NCI-H748 (cell line): ENCODE data around the gene PLD4.
A peak's percentile ranks its signal among the peaks of the same experiment; 100 is the strongest.
"Not testable (repeated sequence)": the region's sequence is repeated elsewhere in the genome, so short reads cannot be mapped to it uniquely, and the experiment has no call there.

Source experiments
- DNase-seq: peaks from one replicate; lab custom pipeline; 2025; ENCODE audit not compliant: unreplicated experiment; lab: John Stamatoyannopoulos, UW

Gene PLD4

GRCh38 chr14:104885973-104886689 is 38.5 kb upstream of the PLD4 start:
- DNase-seq = no peak

GRCh38 chr14:104886690-104887622 is 37.7 kb upstream of the PLD4 start:
- DNase-seq = no peak

GRCh38 chr14:104887623-104888488 is 36.8 kb upstream of the PLD4 start:
- no peak for DNase-seq

- DNase-seq = no peak
Observed at GRCh38 chr14:104888489-104889374, 35.9 kb upstream of the PLD4 start.

DNA sequence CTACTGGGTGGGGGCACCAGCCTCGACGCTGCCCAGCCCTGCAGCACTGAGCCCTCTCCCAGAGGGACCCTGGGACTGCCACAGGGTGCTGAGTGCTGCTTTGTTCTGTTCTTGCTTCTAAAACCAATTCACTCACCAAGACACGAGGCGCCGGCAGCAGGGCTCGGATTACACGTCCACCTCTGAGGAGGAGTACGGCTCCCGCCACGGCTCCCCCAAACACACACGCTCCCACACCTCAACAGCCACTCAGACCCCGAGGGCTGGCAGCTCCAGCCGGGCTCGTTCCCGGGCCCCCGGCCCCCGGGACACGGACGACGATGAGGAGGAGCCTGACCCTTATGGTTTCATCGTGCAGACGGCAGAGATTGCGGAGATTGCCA is 35.3 kb upstream of the PLD4 start:
- no peak for DNase-seq

DNA sequence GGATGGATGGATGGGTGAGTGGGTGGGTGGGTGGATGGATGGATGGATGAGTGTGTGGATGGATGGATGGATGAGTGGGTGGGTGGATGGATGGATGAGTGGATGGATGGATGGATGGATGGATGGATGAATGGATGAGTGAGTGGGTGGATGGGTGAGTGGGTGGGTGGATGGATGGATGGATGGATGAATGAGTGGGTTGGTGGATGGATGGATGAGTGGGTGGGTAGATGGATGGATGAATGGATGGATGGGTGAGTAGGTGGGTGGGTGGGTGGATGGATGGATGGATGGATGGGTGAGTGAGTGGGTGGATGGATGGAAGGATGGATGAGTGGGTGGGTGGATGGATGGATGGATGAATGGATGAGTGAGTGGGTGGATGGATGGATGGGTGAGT is 34.4 kb upstream of the PLD4 start:
- not testable (repeated sequence) for DNase-seq

GRCh38 chr14:104891121-104891551 is 33.5 kb upstream of the PLD4 start:
- no peak for DNase-seq

- DNase-seq = no peak
Observed at GRCh38 chr14:104891664-104892530, 32.8 kb upstream of the PLD4 start.

DNA sequence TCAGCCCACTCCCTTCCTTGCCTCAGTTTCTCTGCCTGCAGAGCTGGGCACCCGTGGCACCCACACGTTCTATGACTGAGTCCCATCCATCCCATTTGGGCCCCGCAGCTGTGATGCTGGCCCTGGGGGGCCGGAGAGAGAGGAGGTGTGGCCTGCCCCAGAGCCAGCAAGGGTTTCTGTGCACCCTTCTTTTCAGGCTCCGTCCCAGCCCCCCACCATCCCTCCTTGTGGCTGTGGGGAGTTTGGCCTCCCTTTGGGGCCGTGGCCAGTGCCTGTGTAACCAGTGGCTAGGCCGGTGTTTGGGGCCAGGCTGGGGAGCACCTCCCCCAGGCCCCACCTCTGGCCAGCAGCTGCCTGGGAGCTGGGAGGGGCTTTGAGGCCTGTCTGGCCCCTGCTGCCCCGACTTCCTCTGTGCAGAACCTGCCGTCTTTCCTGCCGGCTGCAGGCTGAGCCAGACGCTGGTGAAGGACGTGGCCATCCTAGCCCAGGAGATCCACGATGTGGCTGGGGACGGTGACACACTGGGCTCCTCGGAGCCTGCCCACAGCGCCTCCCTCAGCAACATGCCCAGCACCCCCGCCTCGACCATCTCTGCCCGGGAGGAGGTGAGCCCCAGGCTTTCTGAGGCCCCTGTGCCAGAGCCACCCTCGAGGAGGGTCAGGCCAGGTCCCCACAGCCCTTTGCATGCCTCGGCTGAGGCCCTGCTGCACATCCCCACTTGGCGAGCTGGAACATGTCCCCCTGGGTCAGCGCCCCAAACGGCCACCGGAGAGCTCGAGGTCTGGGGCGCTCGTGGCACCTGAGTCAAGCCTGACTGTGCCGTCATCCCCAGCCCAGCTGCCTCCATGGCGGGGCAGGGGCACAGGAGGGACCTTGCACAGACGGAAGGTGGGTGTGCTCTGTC is 31.9 kb upstream of the PLD4 start:
- no peak for DNase-seq

- DNase-seq = no peak
Observed at GRCh38 chr14:104893435-104894207, 31.1 kb upstream of the PLD4 start.

DNA sequence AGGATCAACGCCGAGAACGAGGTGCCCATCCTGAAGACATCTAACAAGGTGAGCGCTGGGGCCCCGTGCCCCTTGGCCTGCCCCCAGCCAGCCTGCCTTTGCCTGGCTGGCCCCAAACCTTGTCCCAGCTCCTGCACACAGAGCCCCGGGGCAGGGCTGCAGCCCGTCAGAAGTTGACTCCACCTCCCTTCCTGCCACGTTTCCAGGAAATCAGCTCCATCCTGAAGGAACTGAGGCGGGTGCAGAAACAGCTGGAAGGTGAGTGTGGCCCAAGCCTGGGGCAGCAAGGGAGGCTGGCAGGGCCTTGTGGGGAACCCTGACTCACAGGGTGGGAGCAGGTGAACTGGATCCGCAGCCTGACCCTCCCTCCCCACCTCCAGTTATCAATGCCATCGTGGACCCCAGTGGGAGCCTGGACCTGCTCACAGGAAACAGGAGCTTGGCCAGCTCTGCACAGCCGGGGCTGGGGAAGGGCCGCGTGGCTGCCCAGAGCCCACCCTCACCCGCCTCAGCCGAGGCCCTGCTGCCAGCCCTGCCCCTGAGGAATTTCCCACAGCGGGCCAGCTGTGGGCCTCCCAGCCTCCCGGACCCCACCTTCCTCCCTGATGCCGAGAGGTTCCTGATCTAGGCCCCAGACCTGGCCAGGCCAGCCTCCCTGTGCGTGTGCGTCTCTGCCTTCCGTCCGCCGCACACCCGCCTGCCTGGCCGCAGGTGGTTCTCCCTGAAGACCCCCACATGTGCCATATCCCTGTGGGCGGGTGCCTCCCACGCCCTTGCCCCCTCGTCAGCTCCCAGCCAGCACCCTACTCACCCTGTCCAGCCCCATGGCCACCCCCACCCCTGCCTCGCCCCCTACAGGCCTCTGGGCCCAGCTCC is 30.1 kb upstream of the PLD4 start:
- no peak for DNase-seq

DNA sequence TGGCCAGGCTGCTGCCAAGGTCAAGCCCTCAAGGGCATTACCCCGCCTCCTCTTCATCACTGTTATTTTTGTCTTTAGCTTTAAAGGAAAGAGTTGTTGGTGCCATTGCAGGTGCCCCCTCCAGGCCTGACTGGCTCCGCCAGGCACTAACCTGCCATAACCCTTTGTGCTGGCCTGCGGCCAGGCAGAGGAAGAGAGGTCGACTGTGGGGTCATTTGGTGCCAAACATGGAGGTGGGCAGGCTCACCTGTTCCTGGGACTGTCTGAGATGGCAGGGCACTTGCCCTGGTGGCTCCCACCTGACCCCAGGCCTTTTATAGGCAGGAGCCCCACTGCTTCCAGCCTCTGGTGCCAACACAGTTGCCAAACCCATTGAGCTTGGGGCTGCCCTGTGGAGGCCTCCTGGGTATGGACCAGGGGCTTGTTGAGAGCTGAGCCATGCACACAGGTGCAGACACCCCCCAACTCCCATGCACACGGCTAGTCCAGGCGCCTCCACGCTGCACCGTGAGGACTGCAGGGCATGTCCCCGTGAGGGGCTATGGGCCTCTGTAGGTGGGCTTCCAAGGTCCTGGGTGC is 29.4 kb upstream of the PLD4 start:
- DNase-seq = no peak

- peak; percentile 78 for DNase-seq
Observed at GRCh38 chr14:104895786-104896661, 28.7 kb upstream of the PLD4 start.

- no peak for DNase-seq
Observed at GRCh38 chr14:104897330-104898194, 27.1 kb upstream of the PLD4 start.
